ENCODE data around the gene TMEM107.
A peak's percentile ranks its signal among the peaks of the same experiment; 100 is the strongest.
"Not testable (repeated sequence)": the region's sequence is repeated elsewhere in the genome, so short reads cannot be mapped to it uniquely, and the experiment has no call there.

Gene TMEM107

DNA sequence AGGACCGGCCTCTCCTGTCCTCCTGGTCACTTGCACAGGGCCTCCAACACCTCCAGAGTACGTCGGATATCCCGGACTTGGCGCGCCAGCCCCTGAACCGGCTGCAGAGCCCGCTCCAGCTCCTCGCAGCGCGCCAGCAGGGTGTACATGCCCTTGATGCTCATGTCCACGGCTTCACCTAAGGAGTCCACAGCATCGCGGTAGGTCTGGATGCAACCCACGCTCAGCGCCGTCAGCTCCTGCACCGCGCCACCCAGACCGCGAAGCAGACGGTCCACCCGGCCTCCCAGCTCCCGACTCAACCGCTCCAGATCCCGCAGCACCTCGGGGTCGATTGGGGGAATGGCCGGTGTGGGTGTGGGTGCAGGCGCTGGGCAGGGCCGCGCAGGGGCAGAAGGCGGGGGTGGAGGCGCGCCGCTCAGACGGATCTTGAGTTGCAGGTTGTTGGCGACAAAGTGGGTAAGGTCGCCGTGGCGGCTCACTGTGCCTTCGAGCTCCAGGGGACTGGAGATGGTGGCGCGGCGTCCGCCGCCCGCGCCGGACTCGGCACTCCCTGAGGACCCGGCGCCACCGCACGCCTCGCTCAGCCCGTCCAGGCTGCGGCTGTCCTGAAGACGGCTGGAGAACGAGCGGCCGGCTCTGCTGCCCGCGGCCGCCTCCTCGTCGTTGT lies 13.0 kb upstream of the TMEM107 start:
- DNase-seq: no peak

DNA sequence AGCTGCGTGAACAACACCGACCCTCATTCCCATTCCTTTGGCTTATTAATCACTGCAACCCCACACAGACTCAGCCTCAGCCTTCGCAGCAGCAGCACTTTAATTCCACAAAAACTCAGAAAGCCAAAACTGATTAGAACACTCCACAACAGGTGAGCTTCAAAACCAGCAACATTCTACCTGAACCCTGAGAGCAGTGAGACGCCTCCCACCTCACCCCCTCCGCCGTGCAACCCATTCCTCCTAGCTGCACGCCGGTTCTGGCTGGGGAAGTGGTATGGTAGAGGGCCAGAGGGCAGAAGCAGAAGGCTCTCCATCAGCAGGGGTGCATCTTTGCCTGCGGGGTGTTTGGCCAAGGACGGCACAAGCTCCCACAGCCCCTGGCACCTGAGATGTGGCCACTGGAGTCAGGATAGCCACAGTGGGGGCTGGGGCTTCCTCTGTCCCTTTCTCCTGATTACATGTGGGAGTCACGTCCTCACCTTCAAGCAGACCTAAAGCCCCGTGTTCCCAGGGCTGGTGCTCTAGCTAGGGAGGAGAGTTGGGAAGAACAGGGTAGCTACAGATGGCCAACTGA lies 12.2 kb upstream of the TMEM107 start:
- no peak for DNase-seq

DNA sequence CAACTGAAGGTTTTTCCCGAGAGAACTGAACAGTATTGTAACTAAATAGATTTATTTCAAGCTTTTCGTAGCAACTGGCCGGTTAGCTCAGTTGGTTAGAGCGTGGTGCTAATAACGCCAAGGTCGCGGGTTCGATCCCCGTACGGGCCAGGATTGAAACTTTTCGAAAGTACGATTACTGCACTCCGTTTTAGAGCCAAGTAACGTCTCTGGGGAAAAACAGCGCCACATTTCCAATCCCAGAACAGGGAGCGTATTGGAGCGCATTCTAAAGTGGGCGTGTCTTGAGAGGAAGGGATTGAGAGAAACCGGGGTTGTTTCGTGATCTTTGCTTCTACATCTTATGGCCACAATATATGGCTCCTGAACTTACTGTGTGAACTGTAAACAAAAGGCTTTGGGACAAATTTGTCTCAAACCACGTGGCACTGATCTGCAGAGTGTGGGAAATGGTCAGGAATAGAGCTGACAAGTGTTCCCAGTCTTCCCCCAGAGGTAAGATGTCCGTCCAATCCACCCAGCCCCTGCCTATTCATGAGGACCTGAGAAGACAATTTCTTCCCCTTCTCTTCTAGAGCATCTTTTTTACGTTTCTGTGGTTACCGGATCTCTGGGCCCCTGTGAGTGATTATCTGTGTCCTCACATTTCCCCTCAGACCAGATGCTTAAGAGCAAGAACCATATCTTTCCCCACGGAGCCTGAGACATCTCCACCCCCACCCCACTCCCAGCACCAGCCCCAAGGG lies 11.5 kb upstream of the TMEM107 start:
- DNase-seq: peak; percentile 55

DNA sequence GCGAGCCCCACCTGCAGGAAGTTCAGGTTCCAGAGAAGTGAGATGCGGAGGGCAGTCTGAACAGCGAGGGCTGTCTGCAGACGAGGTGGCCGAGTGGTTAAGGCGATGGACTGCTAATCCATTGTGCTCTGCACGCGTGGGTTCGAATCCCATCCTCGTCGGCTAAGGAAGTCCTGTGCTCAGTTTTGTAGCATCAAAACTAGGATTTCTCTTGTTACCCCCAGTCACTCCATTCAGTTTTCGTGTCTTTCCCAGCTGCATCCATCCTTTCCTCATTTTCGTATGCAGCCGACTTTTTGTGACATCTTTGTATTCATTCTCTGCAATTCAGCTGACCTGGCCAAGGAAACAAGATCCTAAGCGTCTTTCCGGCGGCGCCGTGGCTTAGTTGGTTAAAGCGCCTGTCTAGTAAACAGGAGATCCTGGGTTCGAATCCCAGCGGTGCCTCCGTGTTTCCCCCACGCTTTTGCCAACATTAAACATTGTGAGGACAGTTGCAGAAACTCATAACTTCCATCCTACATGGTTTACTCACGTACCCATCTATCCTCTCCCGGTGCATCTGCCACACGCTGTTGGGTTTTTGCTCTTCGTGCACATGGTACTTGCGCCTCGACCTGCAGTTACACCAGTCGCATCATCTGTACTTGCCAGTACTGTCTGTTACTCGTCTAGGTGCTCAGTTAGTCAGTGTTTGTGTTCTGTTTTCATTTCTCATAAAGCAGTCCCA lies 10.8 kb upstream of the TMEM107 start:
- peak; percentile 89 for DNase-seq

DNA sequence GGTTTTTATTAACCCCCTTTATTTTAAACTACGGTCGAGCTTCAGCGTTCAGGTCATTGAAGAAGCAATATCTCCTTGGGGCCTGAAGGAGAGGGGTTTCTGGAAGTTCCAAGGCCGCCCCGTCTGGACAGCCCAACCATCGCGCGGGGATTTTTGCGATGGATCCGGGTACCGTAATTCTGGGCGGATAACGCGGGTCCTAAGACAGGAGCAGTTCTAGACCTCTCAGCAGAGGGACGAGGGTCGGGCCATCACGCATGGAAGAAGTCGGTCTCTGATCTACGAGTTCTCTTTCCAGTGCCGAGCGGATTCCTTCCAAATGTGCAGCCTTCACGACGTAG lies 10.2 kb upstream of the TMEM107 start:
- no peak for DNase-seq

DNA sequence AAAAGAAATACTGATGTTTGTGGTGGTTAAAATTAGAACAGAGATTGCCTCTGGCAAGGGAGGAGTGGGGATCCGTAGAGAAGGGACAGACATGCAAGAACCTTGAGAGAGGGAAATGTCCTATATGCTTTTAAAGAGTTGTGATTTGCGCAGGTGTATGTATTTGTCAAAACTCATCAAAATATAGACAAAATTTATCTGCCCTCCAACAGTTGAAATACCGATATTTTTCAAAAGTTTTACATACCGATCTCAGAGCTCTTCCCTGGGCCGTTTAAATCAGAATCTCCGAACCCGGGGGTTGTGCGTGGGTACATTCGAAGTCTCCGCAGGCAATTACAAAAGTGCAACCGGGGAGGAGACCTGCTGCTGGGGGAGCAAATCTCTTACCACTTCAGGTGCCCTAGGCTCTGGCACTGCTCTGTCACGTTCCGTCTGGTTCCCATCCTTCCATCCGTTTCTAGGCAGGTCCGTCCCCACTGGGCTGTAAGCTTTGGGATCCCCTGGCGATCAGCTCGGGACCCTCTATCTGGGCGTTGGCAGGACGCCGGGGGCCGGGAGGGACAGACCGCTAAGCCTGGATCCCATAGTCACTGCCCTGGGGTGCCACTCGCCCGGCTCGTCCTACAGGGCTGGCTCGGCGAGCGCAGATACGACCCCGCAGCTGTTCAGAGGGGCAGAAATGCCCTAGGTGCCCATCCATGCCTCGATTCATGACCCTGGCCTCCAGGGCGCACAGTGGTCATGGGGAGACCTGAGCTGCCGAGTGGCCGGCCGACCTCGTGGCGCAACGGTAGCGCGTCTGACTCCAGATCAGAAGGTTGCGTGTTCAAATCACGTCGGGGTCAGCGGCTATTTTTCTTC lies 9.6 kb upstream of the TMEM107 start:
- DNase-seq: peak; percentile 12

DNA sequence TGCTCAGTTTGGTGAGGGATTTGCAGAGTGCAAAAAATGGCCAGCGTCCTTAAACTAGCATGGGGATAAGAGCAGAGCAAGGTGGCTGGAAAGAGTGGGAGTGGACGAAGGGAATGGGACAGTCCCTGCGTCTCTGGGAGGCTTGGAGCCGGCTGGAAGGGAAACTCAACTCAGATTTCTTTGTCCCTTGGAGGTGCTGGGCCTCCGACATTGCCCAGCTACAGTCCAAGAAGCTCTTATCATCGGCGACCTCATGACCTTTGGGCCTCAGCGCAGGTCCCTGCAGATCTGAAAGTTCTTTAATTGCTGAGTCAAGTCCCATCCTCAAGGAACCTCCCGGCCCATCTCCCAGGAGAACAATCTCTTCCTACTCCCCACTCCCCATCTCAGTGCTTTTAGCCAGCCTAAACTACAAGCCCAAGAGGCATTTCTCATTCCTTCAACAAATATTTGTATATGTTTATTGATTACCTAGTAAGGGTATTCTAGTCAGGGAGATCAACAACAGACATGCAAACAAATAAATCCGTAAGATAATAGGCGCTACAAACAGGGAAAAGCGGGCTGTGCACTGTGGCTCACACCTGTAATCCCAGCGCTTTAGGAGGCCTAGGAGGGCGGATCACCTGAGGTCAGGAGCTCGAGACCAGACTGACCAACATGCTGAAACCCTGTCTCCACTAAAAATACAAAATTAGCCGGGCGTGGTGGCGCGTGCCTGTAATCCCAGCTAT lies 985 bp upstream of the TMEM107 start:
- DNase-seq: no peak

DNA sequence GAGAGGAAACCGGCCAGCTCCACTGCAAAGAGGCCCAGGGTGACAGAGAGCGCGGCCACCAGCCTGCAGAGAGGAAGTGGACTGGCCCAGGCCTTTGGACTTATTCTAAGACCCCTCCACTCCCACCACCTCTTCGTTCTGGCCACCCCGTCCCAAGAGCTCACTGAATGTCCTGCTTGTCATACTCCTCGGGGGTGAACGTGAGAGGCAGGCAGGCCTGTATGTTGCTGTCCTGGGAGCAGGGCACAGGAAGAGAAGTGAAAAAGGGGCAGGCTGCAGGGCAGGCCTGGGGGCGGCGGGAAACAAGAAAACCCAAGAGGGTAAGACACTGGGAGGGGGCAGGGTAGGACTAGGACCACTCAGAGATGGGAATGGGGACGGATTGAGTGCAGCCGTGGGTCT lies 384 bp downstream of the TMEM107 start:
- no peak for DNase-seq

DNA sequence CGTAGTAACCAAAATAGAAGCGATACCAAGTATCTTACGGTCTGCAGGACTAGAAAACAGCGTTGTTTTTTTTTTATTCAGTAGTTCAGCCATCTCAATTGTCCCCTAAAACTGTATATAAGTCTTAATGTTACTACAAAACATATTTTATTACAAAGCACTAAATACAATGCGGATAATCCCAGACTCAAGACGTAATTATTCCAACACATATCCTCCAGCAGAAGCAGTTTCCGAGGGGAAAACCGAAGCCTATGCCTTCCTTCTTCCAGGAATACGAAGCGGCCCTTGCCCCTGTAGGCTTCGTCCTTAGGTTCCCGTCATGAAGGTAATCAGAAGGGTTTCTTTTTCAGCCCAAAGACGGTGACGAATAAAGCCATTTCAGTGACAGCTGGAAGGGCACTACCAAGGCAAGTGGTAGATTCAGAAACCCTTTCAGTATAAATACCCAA lies 2.3 kb downstream of the TMEM107 start:
- no peak for DNase-seq

DNA sequence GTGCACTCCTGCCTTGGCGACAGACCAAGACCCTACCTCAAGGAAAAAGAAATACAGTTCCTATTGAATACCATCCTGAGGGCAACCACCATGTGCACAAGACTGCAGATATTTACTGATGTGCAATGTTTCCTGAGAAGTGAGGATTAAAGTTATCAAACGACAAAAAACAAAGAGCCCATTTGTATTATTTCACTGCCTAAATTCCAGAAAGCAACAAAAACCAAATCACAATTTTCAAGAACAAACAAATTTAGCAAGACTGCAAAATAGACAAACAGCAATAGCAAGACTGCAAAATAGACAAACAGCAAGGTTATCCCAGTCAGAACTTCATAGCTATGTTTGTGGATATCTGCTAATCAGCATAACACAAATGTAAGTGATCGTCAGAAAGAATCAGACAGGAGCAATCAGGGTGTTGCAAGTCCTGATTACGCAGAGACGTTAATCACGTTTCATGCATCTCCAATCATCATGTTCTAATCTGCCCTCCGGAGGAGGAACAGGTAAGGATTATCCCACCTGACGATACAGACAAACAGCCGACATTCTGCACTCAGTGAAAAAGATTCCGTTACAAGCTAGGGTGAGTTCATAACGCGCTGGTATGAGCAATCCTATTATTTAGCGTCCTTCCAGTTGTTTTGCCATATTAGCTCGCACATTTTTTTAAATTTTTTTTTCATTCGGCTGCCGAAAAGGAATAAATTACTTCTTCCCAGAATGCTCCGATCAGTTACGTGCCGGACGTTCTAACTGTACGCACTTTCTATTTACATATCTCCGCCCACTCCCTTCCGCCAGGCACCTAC lies 2.9 kb downstream of the TMEM107 start:
- peak; percentile 53 for DNase-seq

DNA sequence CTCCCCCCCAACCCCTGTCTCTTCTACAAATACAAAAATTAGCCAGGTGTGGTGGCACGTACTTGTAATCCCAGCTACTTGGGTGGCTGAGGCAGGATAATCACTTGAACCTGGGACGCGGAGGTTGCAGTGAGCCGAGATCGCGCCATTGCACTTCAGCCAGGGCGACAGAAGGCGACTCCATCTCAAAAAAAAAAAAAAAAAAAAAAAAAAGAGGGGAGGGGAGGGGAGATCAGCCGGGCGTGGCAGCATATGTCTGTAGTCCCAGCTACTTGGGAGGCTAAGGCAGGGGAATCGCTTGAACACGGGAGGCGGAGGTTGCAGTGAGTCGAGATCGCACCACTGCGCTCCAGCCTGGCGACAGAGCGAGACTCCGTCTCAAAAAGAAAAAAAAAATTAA lies 6.0 kb downstream of the TMEM107 start:
- DNase-seq: not testable (repeated sequence)

DNA sequence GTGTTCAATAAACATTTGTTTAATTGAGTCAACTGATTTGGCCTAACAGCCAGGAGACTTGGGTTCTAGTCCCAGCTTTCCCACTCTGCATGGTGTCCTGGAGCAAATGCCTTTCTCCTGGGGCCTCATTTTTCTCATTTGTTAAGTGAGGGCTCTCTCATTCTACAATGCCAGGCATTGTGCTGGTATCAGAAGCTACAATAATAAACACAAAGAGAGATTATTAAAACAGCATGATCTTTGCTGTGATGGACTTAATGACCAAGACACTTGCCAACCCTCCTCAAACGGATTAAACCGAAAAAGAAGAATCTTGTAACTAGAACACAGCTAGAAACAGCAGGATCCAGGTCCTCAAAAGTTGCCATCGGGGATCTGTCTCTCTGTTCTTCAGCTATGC lies 8.7 kb downstream of the TMEM107 start:
- DNase-seq: no peak

DNA sequence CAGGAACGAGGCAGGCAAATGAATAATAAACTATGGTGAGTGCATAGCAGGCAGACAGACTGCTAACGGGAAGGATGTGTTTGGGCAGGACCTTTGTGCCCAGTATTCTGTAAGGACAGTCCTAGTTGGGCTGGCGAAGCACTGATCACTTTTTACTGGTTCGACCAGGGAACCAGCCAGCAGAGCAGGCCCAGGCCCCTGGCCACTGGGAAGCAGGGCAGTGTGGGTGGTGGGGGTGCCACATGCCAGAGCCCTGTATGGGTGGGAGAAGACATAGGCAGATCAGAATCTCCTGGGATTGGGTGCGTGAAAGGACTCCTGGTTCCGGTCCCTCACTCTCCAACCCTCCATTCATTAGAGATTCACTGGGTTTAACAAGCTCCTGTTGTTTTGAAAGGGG lies 9.4 kb downstream of the TMEM107 start:
- DNase-seq: no peak

DNA sequence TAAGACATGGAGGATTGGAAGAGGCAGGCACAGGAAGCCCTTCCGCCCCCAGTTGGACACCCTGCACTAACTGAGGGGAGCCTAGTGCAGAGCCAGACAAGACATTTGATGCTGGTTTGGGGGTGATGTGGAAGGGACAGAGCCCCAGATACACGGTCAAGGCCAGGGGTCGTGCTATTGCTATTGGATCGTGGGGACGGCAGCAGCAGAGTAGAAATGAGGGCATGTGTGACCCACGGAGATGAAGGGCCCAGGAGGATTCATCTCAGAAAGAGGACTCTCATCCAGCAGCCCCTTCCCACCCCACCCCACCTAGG lies 11.4 kb downstream of the TMEM107 start:
- no peak for DNase-seq

DNA sequence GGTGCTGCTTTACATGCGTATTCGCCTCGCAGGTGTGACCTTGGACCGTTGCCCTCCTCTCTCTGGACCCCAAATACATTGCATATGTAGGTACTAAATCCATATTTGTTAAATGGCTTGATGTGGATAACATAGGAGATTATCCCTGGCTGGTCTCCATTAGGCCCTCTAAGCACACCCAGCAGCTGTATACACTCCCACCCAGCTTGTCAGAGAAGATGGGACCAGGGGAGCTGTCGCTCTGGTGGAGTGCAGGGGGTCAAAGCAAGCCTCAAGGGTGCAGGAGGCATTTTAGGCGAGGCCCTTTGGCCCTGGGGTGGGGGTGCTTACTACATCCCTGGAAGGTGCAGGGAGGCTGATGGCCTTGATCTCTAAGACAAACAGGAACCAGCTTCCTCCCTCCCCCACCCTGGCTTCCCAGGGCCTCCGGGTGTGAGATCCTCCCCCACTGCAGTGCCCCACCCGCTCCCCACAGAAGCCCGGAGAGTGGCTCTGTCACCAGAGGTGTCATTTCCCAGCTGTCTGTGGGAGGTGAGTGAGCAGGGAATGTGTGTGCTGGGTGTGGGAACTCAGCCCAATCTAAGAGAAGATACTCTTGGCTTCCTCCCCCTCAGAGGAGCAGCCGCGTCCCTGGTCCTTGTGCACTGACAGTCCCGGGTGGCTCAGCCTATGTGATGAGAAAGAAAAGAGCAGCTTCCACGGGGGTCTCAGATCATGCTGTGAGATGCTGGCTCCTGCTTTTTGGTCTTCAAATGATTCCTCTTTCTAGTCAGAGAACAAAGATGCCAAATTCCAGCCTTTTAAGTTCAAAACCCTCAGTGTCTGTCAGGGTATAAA lies 12.0 kb downstream of the TMEM107 start:
- DNase-seq: peak; percentile 10

DNA sequence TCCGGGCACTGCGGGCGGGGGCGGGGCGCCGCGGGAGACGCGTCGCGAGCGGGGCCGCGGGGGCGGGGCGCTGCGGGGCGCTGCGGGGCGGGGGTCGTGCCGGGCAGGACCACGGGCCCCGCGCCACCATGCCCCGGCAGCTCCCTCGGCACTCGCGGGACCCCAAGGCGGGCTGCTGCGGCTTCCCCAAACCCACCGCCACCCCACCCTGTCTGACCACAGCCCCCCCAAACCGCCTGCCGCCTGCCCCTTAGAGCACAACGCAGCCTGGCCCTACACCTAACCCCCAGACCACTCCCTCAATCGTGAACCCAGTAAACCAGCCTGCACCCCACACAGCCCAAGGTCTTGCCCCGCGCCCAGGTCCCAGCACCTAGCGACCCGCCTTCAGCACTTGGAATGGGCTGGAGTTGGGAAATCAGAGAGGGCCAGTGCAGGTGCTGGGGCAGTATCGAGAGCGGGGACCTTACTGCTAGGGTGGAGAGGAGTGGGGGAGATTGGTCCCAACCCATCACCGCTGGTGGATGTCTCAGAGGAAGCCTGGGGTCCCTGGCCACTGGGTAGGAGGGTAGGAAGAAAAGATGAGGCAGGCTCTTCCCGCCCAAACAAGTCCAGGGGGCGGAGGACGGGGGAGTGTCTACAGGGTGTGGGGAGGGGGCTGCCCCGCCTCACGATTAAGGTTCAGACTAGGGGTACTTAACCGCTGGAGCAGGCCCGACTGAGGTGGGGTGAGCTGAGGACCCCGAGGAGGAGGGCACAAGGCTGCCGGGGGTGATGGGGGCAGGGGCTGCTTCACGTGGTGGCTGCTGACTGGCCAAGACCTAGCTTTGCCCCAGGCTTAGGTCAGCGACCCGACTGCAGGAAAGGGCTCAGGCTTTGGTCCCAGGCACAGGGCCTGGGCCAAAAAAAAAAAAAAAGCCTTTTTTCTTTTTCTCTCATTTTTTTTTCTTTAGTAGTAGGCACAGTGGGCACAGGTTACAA lies 12.9 kb downstream of the TMEM107 start:
- DNase-seq: no peak

DNA sequence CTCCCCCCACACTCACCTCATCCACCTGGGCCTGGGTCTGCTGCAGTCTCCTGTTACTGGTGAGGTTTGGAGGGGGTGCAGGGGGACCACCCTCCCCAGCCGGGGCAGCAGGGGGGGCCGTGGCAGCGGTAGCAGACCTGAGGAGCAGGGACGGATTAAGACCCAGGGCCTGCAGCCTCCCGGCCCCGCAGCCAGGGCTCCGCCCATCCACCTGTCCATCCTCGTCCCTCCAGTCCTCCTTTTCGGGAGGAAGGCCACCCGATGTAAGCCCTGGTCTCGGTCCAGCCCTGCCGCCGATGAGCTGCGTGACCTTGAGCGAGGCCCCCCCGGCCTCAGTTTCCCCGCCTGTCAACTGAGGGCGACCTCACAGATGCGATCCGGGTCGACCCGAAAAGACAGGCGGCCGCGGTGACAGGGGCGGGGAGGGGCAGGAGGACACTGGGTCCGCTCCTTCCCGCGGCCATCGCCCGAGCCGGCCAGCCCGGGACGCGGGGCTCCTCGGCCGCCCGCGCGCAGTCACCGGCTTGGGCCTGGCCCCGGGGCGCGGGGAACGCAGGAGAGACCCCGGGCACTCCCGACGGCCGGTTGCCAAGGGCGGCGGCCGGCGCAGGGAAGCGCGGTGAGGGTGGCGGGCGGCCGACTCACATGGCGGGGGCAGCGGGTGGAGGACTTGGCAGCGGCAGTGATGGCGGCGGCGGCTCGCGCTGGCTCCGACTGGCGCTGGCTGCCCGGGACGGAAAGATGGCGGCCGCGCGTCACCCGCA lies 13.8 kb downstream of the TMEM107 start, which contains the start of gene VAMP2:
Gene VAMP2, minus strand, starts transcription at position 716 of the 764 bp plus-strand sequence. Its CDS starts 69 bp downstream, at position 647.
- no peak for DNase-seq

Data from KG1 (cell line).